Stimulated activated CD4-positive, alpha-beta T cell treated with anti-CD3 and anti-CD28 coated beads, Interleukin-4, amount 100 ng/mL, for 24 hours (primary cell): ENCODE measurements around the gene RFLNA.
"Not testable (repeated sequence)": the region's sequence is repeated elsewhere in the genome, so short reads cannot be mapped to it uniquely, and the experiment has no call there.

Experiments used
- DNase-seq: peaks from one replicate; pipeline ENCODE4 v3.0.0-alpha.2; 2020

Gene RFLNA

GRCh38 chr12:124321556-124322270, 26.8 kb downstream of the RFLNA start:
- DNase-seq, result no peak

- DNase-seq, result no peak
Measured at GRCh38 chr12:124322271-124322998, 27.5 kb downstream of the RFLNA start.

- not testable (repeated sequence) for DNase-seq
Measured at GRCh38 chr12:124322999-124323328, 28.1 kb downstream of the RFLNA start.

- DNase-seq, result no peak
Measured at GRCh38 chr12:124323771-124324530, 29.1 kb downstream of the RFLNA start.

GRCh38 chr12:124324803-124325705, 30.2 kb downstream of the RFLNA start:
- DNase-seq, result no peak

- no peak for DNase-seq
Measured at GRCh38 chr12:124326104-124326503, 31.2 kb downstream of the RFLNA start.

- DNase-seq, result no peak
Measured at GRCh38 chr12:124326871-124327270, 32.0 kb downstream of the RFLNA start.

- no peak for DNase-seq
Measured at GRCh38 chr12:124327362-124328043, 32.6 kb downstream of the RFLNA start.

GRCh38 chr12:124328116-124328515, 33.2 kb downstream of the RFLNA start:
- DNase-seq, result no peak

GRCh38 chr12:124328636-124329035, 33.7 kb downstream of the RFLNA start:
- DNase-seq, result no peak

GRCh38 chr12:124332058-124332672, 37.3 kb downstream of the RFLNA start:
- no peak for DNase-seq

- no peak for DNase-seq
Measured at GRCh38 chr12:124332900-124333299, 38.0 kb downstream of the RFLNA start.

- no peak for DNase-seq
Measured at GRCh38 chr12:124333724-124334123, 38.8 kb downstream of the RFLNA start.

GRCh38 chr12:124334266-124334665, 39.4 kb downstream of the RFLNA start:
- DNase-seq, result no peak

GRCh38 chr12:124334976-124335375, 40.1 kb downstream of the RFLNA start:
- no peak for DNase-seq

- DNase-seq, result no peak
Measured at GRCh38 chr12:124335426-124336183, 40.7 kb downstream of the RFLNA start.

GRCh38 chr12:124336184-124336437, 41.2 kb downstream of the RFLNA start:
- DNase-seq, result no peak

GRCh38 chr12:124336742-124337520, 42.0 kb downstream of the RFLNA start:
- DNase-seq, result no peak

GRCh38 chr12:124337622-124338021, 42.7 kb downstream of the RFLNA start:
- DNase-seq, result no peak

- no peak for DNase-seq
Measured at GRCh38 chr12:124338448-124338847, 43.6 kb downstream of the RFLNA start.
